Measurements from ENCODE around the gene MED28. TPM values are rescaled to one million over a fixed set of nuclear protein-coding genes. Genes with fewer than 3 reads are reported as not detected.

MED28 gene
- total RNA-seq, 1 donor from 2014 or later: 98.0 TPM

DNA sequence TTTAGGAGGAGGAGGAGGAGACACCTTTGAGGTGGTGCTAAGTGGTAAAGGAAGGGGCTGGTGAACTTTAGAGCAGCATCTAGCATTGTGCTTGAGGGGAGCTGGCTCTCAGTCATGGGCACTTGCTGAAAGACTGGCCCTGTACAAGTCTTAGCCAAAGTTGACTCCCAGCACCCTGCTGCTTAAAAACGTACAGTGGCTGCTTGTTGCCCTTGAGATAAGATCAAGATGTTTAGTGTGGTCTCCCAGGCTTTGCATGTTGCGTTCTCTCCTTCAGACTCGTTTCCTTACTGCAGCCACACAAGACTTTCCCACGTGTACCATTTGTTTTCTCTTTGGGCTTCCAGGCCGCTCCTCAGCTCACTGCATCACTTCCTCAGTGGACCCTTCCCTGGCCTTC lies 1.8 kb downstream of the MED28 start:
- TF ChIP-seq, protein P1, sequence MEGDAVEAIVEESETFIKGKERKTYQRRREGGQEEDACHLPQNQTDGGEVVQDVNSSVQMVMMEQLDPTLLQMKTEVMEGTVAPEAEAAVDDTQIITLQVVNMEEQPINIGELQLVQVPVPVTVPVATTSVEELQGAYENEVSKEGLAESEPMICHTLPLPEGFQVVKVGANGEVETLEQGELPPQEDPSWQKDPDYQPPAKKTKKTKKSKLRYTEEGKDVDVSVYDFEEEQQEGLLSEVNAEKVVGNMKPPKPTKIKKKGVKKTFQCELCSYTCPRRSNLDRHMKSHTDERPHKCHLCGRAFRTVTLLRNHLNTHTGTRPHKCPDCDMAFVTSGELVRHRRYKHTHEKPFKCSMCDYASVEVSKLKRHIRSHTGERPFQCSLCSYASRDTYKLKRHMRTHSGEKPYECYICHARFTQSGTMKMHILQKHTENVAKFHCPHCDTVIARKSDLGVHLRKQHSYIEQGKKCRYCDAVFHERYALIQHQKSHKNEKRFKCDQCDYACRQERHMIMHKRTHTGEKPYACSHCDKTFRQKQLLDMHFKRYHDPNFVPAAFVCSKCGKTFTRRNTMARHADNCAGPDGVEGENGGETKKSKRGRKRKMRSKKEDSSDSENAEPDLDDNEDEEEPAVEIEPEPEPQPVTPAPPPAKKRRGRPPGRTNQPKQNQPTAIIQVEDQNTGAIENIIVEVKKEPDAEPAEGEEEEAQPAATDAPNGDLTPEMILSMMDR (IDR thresholded peaks at IDR 0.05; ENCODE audit: unreplicated experiment): no peak
- no peak for DNase-seq (ENCODE audit: low spot score)
- peak overlapping the region; percentile 50 for H3K27ac Mint-ChIP-seq (ENCODE audit: unreplicated experiment)
- peaks cover 35% of the 10 kb centered on the region for H3K4me1 Mint-ChIP-seq (ENCODE audit: unreplicated experiment)
- H3K36me3 Mint-ChIP-seq (ENCODE audit: low read depth, unreplicated experiment): peaks cover 28% of the 10 kb centered on the region
- peaks cover 13% of the 10 kb centered on the region for H3K27me3 Mint-ChIP-seq (ENCODE audit: unreplicated experiment)
- peak overlapping the region; percentile 84 for H3K4me3 Mint-ChIP-seq (ENCODE audit: unreplicated experiment)
- H3K9me3 Mint-ChIP-seq (ENCODE audit: unreplicated experiment): no peaks in the 10 kb centered on the region

DNA sequence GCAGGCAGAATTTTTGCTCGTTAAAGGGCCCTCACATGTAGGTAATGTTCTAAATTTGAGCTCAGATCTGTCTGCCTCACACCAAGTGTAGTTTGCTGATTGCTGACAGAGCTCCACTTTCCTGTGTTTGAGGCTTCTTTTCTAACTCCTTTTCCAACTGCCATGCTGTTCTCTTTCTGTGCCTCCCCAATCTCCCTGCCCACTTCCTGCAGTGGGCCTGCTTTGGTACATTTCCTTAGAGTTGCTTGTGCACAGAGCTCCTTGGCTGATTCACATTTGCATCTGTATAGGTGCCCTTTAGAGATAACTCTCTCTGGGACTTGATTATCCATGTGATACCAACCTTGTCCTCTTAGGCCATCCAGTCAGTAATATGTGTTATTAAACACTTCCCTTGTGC lies 4.5 kb downstream of the MED28 start:
- TF ChIP-seq, protein P1 (IDR thresholded peaks at IDR 0.05; ENCODE audit: unreplicated experiment): no peak
- Mint-ChIP-seq H3K4me3 (ENCODE audit: unreplicated experiment) (no peak overlapping the region), H3K27ac (ENCODE audit: unreplicated experiment) (peak overlapping the region; percentile 14)

GRCh38 chr4:17619416-17620105 lies 5.1 kb downstream of the MED28 start:
- DNase-seq (ENCODE audit: low spot score): no peak
- Mint-ChIP-seq H3K9me3 (ENCODE audit: unreplicated experiment) (no peaks in the 10 kb centered on the region), H3K4me1 (ENCODE audit: unreplicated experiment) (peaks cover 26% of the 10 kb centered on the region), H3K27me3 (ENCODE audit: unreplicated experiment) (peaks cover 9% of the 10 kb centered on the region), H3K36me3 (ENCODE audit: low read depth, unreplicated experiment) (peaks cover 47% of the 10 kb centered on the region), H3K27ac (ENCODE audit: unreplicated experiment) (peak overlapping the region; percentile 14), H3K4me3 (ENCODE audit: unreplicated experiment) (no peak overlapping the region)
- TF ChIP-seq, protein P1 (IDR thresholded peaks at IDR 0.05; ENCODE audit: unreplicated experiment): no peak

More for the DNA sequence above, 4.5 kb downstream of the MED28 start:
- no peak for DNase-seq (ENCODE audit: low spot score)
- Mint-ChIP-seq H3K9me3 (ENCODE audit: unreplicated experiment) (no peaks in the 10 kb centered on the region), H3K4me1 (ENCODE audit: unreplicated experiment) (peaks cover 33% of the 10 kb centered on the region), H3K27me3 (ENCODE audit: unreplicated experiment) (peaks cover 13% of the 10 kb centered on the region), H3K36me3 (ENCODE audit: low read depth, unreplicated experiment) (peaks cover 45% of the 10 kb centered on the region)

DNA sequence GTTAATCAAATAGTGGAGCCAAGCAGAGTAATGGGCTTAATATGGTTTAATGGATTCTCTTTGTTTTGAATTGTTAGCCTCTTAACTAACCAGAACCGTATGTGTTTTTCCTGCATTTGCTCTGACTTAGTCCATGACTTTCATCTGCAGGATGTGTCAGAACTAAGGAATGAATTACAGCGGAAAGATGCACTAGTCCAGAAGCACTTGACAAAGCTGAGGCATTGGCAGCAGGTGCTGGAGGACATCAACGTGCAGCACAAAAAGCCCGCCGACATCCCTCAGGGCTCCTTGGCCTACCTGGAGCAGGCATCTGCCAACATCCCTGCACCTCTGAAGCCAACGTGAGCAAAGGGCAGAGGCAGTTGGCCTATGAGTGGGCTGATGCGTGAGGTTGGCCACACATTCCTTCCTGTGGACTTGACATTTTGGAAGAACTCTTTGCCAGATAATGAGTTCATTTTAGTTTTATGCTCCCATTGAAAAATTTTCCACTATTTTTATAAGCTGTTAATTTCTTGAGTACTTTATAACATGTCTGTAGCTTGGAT lies 9.1 kb downstream of the MED28 start:
- TF ChIP-seq, protein P1 (IDR thresholded peaks at IDR 0.05; ENCODE audit: unreplicated experiment): no peak
- no peaks in the 10 kb centered on the region for H3K9me3 Mint-ChIP-seq (ENCODE audit: unreplicated experiment)
- no peak overlapping the region for H3K27ac Mint-ChIP-seq (ENCODE audit: unreplicated experiment)
- peaks cover 66% of the 10 kb centered on the region for H3K36me3 Mint-ChIP-seq (ENCODE audit: low read depth, unreplicated experiment)
- H3K27me3 Mint-ChIP-seq (ENCODE audit: unreplicated experiment): peaks cover 2% of the 10 kb centered on the region
- peaks cover 9% of the 10 kb centered on the region for H3K4me1 Mint-ChIP-seq (ENCODE audit: unreplicated experiment)
- DNase-seq (ENCODE audit: low spot score): no peak
- H3K4me3 Mint-ChIP-seq (ENCODE audit: unreplicated experiment): no peak overlapping the region

DNA sequence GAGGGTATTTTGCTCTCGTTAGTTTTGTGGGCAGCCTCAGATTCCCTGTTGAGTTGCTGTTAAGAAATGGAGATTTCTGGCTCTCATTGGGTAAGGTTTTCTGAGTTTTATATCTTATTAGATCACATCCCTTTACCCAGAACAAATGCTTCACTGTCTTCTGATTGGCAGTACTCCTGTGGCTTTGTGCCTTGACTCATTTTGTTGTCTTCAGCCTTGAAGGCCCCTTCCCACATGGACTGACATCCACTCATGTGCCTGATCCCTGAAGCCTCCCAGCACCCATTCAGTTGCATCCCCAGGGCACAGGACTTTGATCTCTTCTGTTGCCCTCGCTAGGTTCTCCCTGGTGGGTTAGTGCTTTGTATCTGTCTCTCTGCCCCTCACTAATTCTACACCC lies 10.4 kb downstream of the MED28 start:
- no peaks in the 10 kb centered on the region for H3K4me1 Mint-ChIP-seq (ENCODE audit: unreplicated experiment)
- H3K9me3 Mint-ChIP-seq (ENCODE audit: unreplicated experiment): no peaks in the 10 kb centered on the region
- H3K27ac Mint-ChIP-seq (ENCODE audit: unreplicated experiment): no peak overlapping the region
- peaks cover 7% of the 10 kb centered on the region for H3K27me3 Mint-ChIP-seq (ENCODE audit: unreplicated experiment)
- no peak for DNase-seq (ENCODE audit: low spot score)
- peaks cover 66% of the 10 kb centered on the region for H3K36me3 Mint-ChIP-seq (ENCODE audit: low read depth, unreplicated experiment)
- TF ChIP-seq, protein P1 (IDR thresholded peaks at IDR 0.05; ENCODE audit: unreplicated experiment): no peak
- no peak overlapping the region for H3K4me3 Mint-ChIP-seq (ENCODE audit: unreplicated experiment)
